ENCODE results near the gene RFX4.

RFX4 gene

DNA sequence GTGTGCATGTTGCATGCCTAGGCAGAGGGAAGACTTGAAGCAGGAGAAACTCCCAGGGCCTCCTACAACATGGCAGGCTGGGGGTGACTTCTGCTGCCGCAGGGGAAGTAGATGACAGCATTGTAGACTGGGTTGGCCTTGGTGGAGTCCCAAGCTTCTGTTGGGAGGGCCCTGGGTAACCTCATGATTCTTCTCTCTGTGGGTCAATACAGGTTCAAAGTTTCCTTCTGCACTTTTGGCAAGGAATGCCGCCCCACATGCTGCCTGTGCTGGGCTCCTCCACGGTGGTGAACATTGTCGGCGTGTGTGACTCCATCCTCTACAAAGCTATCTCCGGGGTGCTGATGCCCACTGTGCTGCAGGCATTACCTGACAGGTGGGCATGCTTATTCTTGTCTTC lies 113.3 kb downstream of the RFX4 start:
- TF ChIP-seq, protein P1, sequence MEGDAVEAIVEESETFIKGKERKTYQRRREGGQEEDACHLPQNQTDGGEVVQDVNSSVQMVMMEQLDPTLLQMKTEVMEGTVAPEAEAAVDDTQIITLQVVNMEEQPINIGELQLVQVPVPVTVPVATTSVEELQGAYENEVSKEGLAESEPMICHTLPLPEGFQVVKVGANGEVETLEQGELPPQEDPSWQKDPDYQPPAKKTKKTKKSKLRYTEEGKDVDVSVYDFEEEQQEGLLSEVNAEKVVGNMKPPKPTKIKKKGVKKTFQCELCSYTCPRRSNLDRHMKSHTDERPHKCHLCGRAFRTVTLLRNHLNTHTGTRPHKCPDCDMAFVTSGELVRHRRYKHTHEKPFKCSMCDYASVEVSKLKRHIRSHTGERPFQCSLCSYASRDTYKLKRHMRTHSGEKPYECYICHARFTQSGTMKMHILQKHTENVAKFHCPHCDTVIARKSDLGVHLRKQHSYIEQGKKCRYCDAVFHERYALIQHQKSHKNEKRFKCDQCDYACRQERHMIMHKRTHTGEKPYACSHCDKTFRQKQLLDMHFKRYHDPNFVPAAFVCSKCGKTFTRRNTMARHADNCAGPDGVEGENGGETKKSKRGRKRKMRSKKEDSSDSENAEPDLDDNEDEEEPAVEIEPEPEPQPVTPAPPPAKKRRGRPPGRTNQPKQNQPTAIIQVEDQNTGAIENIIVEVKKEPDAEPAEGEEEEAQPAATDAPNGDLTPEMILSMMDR (IDR thresholded peaks at IDR 0.05; ENCODE audit: low read depth, low read length): no peak

DNA sequence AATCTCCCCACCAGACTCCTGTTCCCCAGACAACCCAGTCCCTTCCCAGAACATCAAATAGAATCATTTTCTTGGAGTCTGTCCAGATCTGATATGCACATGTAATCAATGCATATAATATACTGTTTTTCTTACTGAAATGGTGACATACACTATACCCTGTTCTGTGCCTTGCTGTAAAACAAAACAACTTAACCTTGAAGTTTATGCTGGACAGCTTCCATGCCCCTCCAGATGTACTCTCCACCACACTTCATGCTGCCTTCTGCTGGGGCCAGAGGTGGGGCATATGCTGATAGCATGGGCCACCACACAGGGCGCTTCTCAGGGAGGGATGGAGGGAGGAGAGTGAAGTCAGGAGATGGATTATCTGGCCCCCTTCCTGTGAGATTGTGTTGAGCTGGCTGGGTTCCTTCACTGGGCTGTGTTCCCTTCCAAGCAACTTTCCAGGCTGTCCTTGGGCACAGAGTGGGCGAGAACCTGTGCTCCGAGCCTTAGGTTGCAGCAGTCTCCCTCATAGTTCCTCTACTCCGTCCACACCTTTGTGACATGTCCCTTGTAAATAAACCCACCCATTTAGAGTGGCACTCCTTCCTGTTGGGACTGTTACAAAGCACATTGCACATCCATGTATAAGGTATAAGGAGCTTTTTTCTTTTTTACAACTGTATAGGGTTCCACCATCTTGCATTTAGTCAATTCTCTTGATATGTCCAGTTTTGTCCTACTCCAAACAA lies 114.0 kb downstream of the RFX4 start:
- TF ChIP-seq, protein P1 (IDR thresholded peaks at IDR 0.05; ENCODE audit: low read depth, low read length): no peak
- no peak for DNase-seq (ENCODE audit: low read depth in 2 of 2)
- H3K4me3 ChIP-seq (replicated peaks in 1 of 2; ENCODE audit: low read depth in 2 of 2, low read length in 2 of 2): no peak overlapping the region

More for the DNA sequence above, 113.3 kb downstream of the RFX4 start:
- DNase-seq (ENCODE audit: low read depth in 2 of 2): no peak
- H3K4me3 ChIP-seq (replicated peaks in 1 of 2; ENCODE audit: low read depth in 2 of 2, low read length in 2 of 2): no peak overlapping the region

DNA sequence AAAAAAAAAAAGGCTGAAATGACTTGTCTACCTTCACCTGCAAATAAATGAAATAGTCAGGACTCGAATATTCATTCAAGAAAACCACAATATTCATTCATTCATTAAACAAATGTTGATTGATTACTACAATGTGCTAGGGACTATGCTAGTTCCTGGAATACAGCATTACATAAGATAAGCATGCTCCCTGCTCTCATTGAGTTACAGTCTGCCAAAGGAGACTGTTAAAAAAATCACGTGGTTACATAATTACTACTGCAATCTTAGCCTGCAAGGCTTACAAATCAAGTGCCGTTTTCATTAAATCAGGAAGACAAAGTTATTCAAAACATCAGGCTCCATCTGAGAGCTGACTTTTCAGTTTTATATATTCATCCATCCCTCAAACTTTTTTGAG lies 121.3 kb downstream of the RFX4 start:
- peak in 1 of 2 donors; percentile 25 for DNase-seq (ENCODE audit: low read depth in 2 of 2)
- TF ChIP-seq, protein P1 (IDR thresholded peaks at IDR 0.05; ENCODE audit: low read depth, low read length): no peak
- no peak overlapping the region for H3K4me3 ChIP-seq (replicated peaks in 1 of 2; ENCODE audit: low read depth in 2 of 2, low read length in 2 of 2)

DNA sequence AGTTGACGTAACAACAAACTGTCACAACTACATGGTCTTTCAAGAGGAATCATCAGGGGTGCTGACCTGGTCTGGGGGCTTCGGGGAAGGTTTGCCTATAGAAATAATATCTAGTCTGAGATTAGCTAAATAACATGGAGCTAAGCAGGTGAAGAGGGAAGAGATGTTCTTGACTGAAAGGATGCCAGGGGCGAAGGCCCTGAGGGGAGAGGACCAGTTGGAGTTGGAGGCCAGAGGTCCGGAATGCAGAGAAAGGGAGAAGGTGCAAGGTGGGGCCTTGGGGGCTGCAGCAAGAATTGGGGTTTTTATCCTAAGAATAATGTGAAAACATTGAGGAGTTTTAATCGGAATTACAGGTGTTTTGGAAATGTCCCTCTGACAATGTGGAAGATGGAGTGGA lies 123.2 kb downstream of the RFX4 start:
- DNase-seq (ENCODE audit: low read depth in 2 of 2): no peak
- TF ChIP-seq, protein P1 (IDR thresholded peaks at IDR 0.05; ENCODE audit: low read depth, low read length): no peak
- H3K4me3 ChIP-seq (replicated peaks in 1 of 2; ENCODE audit: low read depth in 2 of 2, low read length in 2 of 2): no peak overlapping the region

DNA sequence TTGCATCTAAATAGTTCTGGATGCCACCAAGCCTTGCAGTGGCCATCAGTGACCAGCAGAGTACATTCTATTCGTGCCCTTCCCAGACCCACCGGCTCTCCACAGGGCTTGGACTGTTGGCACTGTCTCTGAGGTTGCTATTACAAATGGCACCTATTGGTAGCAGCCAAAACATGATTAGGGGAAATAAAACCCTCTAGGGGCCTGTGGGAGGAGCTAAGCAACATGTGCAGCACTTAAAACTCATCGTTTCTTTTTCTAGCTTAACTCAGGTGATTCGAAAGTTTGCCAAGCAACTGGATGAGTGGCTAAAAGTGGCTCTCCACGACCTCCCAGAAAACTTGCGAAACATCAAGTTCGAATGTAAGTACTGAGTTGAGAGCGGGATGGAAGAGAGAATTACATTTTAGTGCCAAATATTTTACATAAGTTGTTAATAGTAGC lies 126.3 kb downstream of the RFX4 start:
- TF ChIP-seq, protein P1 (IDR thresholded peaks at IDR 0.05; ENCODE audit: low read depth, low read length): no peak
- no peak overlapping the region for H3K4me3 ChIP-seq (replicated peaks in 1 of 2; ENCODE audit: low read depth in 2 of 2, low read length in 2 of 2)
- no peak for DNase-seq (ENCODE audit: low read depth in 2 of 2)

DNA sequence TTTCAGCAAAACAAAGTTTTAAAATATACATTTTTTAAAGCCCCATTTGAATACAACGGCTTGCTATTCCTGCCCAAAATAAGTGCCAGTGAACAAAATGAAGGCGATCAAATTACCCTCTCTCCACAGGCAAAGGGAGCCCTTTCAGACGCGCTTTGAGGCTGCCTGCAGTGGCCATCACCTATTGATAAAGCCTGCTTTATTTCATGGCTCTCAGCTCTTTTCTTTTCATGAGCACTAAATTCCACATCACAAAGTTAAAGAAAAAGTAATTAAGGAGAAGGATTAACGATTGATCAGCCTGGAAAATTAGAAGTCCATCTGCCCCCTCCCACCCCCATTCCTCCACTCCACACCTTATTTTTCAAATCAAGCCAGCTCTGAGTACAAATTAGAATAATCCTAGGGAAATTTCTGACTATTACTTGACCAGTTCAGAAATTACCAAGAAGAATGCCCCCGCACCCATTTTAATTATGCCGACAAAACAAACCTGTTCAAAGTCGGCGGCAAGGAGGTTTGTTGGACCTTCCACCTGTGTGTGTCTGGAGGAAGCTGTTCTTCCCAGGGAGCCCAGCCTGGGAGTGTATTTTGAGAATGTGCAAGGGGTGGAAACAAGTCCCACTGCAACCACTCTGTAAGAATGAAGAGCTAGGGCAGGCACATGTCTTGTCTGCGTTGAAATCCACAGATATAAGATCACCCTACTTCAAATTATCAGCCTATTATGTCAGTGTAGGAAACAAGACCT lies 127.5 kb downstream of the RFX4 start:
- no peak overlapping the region for H3K4me3 ChIP-seq (replicated peaks in 1 of 2; ENCODE audit: low read depth in 2 of 2, low read length in 2 of 2)
- TF ChIP-seq, protein P1 (IDR thresholded peaks at IDR 0.05; ENCODE audit: low read depth, low read length): no peak
- DNase-seq (ENCODE audit: low read depth in 2 of 2): no peak

Data from cardiac fibroblast (primary cell).